ENCODE results near the gene ITGA11. TPM values are rescaled to one million over a fixed set of nuclear protein-coding genes. Genes with fewer than 3 reads are reported as not detected.

ITGA11 gene
- total RNA-seq, 2 donors from 2014 or later, result 0.99 to 1.0 TPM

DNA sequence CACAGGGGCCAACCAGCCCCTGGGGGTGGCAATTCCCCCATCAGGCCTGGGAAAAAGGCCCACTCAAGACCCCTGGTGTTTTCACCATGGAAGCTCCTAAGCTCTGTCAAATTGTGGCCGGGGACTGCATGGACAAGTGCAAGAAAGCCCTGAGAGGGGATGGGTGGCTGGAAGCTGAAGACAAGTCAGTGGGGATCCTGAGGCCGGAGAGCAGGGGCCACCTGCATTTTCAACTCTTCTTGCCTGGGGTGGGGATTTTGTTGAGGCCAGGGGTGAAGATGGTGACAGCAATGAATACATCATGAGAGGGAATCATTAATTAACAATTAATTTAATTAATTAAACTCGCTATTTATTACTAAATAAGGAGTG lies 120.5 kb downstream of the ITGA11 start:
- Histone ChIP-seq H3K4me1 (peaks cover 12% of the 10 kb centered on the region), H3K27ac (no peak overlapping the region), H3K4me3 (no peak overlapping the region), H3K36me3 (replicated peaks in 1 of 2; ENCODE audit: insufficient read depth in 1 of 2, low read depth in 2 of 2) (no peaks in the 10 kb centered on the region), H3K9me3 (no peaks in the 10 kb centered on the region), H3K27me3 (no peaks in the 10 kb centered on the region)
- ATAC-seq (no peak), DNase-seq (peak in 1 of 4 donors; percentile 1)
- 95 to 97% methylated on average over 3 of the region's 3 CpGs for WGBS, 2 donors
- no peak for TF ChIP-seq POLR2A (IDR thresholded peaks at IDR 0.05)
- TF ChIP-seq, protein P1, sequence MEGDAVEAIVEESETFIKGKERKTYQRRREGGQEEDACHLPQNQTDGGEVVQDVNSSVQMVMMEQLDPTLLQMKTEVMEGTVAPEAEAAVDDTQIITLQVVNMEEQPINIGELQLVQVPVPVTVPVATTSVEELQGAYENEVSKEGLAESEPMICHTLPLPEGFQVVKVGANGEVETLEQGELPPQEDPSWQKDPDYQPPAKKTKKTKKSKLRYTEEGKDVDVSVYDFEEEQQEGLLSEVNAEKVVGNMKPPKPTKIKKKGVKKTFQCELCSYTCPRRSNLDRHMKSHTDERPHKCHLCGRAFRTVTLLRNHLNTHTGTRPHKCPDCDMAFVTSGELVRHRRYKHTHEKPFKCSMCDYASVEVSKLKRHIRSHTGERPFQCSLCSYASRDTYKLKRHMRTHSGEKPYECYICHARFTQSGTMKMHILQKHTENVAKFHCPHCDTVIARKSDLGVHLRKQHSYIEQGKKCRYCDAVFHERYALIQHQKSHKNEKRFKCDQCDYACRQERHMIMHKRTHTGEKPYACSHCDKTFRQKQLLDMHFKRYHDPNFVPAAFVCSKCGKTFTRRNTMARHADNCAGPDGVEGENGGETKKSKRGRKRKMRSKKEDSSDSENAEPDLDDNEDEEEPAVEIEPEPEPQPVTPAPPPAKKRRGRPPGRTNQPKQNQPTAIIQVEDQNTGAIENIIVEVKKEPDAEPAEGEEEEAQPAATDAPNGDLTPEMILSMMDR (IDR thresholded peaks at IDR 0.05), result no peak
- intact Hi-C loops (cut with DNase I), result no loop called here

DNA sequence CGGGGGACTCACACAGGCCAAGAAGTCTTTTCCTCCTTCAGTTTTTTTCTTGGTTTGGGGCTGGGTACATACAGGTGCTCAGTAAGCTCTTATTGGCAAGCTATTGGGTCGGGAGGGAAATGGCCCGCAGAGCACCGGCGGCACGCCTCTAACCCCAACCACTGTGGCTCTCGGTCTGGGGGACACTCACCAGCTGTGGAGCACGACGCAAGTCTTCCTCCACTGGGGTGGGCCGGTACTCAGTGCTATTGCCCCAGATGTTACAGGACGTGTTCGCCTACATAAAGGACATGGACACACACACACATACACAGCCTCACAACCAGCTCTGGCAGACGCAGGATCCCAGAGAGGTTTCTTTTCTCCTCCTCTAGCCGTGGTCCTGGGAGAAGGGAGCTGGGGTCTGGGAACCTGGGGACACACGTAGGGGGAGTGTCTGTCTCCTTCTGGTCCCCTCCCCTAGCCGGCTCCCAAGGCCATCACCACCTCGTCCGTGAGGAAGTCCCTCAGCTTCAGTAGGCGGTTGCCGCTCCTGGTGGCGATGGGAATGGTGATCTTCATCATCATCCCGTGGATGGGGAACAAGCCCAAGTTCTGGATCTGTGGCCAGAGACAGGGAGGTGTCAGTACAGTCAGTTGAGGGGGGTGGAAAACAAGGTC lies 121.0 kb downstream of the ITGA11 start:
- TF ChIP-seq, protein P1 (IDR thresholded peaks at IDR 0.05), result no peak
- no peak for TF ChIP-seq POLR2A (IDR thresholded peaks at IDR 0.05)
- 71% methylated on average over 20 to 22 of the region's 22 CpGs for WGBS, 2 donors
- H3K27me3 ChIP-seq, result no peaks in the 10 kb centered on the region
- H3K36me3 ChIP-seq (replicated peaks in 1 of 2; ENCODE audit: insufficient read depth in 1 of 2, low read depth in 2 of 2), result no peaks in the 10 kb centered on the region
- peak in 1 of 4 donors; percentile 1 for DNase-seq
- peak overlapping the region in 3 of 4 donors; percentile 11 to 73 (median 42) for H3K27ac ChIP-seq
- no peak overlapping the region for H3K4me3 ChIP-seq
- ATAC-seq, result no peak
- intact Hi-C loops (cut with DNase I), result no loop called here
- peaks cover 12% of the 10 kb centered on the region for H3K4me1 ChIP-seq
- H3K9me3 ChIP-seq, result no peaks in the 10 kb centered on the region

DNA sequence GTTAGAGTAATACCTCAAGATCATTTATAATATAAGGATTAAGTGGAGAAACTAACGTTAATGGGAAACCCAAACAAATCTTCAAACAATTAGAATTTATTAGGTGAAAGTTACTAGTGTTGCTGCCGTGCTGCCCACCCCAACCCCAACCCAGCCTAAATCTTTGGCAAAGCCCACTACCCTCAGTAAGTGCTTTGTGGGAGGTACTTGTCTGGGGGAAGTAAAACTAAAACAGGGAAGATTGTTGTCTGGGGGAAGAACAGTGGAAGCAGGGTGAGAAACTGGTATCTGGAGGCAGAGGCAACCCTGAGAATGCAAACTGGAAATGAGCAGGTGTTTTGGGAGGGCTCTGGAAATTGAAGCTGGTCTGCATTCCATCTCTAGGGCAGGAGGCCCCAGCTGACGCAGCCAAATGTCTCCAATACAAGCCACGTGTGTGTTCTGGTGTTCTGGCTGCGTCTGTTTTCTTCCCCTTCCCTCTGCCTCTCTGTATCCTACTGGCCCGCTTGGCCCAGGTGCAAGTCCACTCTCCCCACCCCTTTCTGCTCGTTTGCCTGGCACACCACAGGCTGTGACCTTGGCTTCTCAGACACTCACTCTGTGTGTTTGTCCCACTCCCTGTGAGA lies 121.7 kb downstream of the ITGA11 start:
- no peaks in the 10 kb centered on the region for H3K27me3 ChIP-seq
- DNase-seq, result peak; percentile 55 to 83 (median 78)
- intact Hi-C loops (cut with DNase I), result no loop called here
- peaks cover 12% of the 10 kb centered on the region for H3K4me1 ChIP-seq
- WGBS, 2 donors, result 29 to 32% methylated on average over 7 of the region's 7 CpGs
- H3K4me3 ChIP-seq, result no peak overlapping the region
- H3K9me3 ChIP-seq, result no peaks in the 10 kb centered on the region
- peak; percentile 72 for ATAC-seq
- TF ChIP-seq, protein P1 (IDR thresholded peaks at IDR 0.05), result peak in 1 of 7 experiments; percentile 2
- peak in 1 of 3 donors; percentile 21 for TF ChIP-seq POLR2A (IDR thresholded peaks at IDR 0.05)
- H3K27ac ChIP-seq, result peak overlapping the region in 3 of 4 donors; percentile 11 to 73 (median 42)
- H3K36me3 ChIP-seq (replicated peaks in 1 of 2; ENCODE audit: insufficient read depth in 1 of 2, low read depth in 2 of 2), result no peaks in the 10 kb centered on the region

- Histone ChIP-seq H3K27me3 (no peaks in the 10 kb centered on the region), H3K4me3 (no peak overlapping the region), H3K36me3 (replicated peaks in 1 of 2; ENCODE audit: insufficient read depth in 1 of 2, low read depth in 2 of 2) (no peaks in the 10 kb centered on the region), H3K9me3 (no peaks in the 10 kb centered on the region), H3K27ac (no peak overlapping the region), H3K4me1 (peaks cover 12% of the 10 kb centered on the region)
- ATAC-seq (no peak), DNase-seq (peak in 1 of 4 donors; percentile 0)
- TF ChIP-seq POLR2A (IDR thresholded peaks at IDR 0.05), result no peak
- TF ChIP-seq, protein P1 (IDR thresholded peaks at IDR 0.05), result no peak
- WGBS, 2 donors, result 70 to 72% methylated on average over 3 of the region's 3 CpGs
- intact Hi-C loops (cut with DNase I), result loop anchor here (10.0 kb wide), 1 partner anchor 246 kb away; no protein-coding TSS in a partner anchor
Observed at GRCh38 chr15:68309024-68309423, 122.9 kb downstream of the ITGA11 start.
